Neural progenitor cell (in vitro differentiated cells): ENCODE results near the gene ZNF497.

Source experiments
- EZH2phosphoT487 ChIP-seq: fragments of 200-600 bp; sonication (generic); IDR thresholded peaks from 2 replicates; pipeline ENCODE4 v1.6.1; 2017; ENCODE audit warnings: antibody characterized with exemption
- TF ChIP-seq, protein P1 (sequence below): fragments of 200-600 bp; sonication (generic); IDR thresholded peaks from 2 replicates; pipeline ENCODE4 v1.5.1; 2017; ENCODE audit warnings: antibody characterized with exemption, mild to moderate bottlenecking

DNA sequence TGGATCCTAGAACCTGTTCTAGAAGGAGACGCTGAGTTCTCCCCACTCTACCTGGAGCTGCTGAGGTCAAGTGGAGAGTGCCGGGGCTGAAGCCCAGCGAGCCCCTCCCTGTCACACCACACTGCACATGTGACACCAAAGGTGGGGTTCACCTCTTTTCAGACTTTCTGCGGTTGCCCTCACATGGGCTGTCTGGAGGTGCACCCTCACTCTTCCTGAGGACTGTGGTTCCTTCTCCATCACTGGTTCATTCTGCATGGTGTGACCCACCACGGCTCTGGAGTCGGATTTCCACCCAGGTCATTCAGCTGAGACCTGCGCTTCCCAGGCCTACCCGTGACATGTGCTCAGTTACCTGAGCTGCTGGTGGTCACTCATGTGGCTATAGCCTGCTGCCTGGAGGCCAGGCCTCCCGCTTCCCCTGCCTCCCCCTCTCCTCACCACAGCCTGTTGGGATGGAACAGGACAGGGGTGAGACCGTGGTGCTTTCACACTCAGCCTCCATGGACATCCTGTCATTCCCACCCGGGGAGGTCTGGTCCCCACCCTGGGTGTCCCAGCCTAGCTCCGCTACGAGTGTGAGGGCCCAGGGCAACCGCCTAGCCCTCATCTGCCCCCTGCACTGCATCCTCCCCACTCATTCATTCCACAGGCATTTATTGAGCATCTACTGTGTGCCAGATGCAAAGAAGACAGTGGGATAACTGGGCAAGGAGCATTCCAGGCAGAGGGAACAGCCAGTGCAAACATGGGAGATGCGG is 8.7 kb downstream of the ZNF497 start:
- TF ChIP-seq, protein P1, sequence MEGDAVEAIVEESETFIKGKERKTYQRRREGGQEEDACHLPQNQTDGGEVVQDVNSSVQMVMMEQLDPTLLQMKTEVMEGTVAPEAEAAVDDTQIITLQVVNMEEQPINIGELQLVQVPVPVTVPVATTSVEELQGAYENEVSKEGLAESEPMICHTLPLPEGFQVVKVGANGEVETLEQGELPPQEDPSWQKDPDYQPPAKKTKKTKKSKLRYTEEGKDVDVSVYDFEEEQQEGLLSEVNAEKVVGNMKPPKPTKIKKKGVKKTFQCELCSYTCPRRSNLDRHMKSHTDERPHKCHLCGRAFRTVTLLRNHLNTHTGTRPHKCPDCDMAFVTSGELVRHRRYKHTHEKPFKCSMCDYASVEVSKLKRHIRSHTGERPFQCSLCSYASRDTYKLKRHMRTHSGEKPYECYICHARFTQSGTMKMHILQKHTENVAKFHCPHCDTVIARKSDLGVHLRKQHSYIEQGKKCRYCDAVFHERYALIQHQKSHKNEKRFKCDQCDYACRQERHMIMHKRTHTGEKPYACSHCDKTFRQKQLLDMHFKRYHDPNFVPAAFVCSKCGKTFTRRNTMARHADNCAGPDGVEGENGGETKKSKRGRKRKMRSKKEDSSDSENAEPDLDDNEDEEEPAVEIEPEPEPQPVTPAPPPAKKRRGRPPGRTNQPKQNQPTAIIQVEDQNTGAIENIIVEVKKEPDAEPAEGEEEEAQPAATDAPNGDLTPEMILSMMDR: no peak
- TF ChIP-seq EZH2phosphoT487: no peak
